Panc1 (cell line): Measurements from ENCODE around the gene METTL9. TPM values are rescaled to one million over a fixed set of nuclear protein-coding genes. Genes with fewer than 3 reads are reported as not detected.
A peak's percentile ranks its signal among the peaks of the same experiment; 100 is the strongest.

ENCODE experiments used
- ATAC-seq: fragments of 200-7000 bp; cut with Tn5 transposase; 2 replicates; pipeline ENCODE4 v1.9.1; 2020; ENCODE audit warnings: mild to moderate bottlenecking, moderate library complexity
- BruUV-seq: library from RNA; stranded (reverse); fragments of 400-500 nt; replicated peaks from 2 replicates; lab custom pipeline; 2021; lab: Mats Ljungman, UMichigan
- CTCF ChIA-PET: fragments of 300-600 bp; sonication (Branson Sonifier 250); formaldehyde crosslinking; loops from one replicate; lab custom pipeline; 2022; ENCODE audit warnings: antibody characterized with exemption; lab: Charles Lee
- POLR2A ChIA-PET: fragments of 300-600 bp; sonication (Branson Sonifier 250); formaldehyde crosslinking; loops from one replicate; lab custom pipeline; 2022; ENCODE audit warnings: antibody characterized with exemption; lab: Charles Lee
- DNase-seq: peaks from one replicate; pipeline ENCODE4 v3.0.0-alpha.2; 2010; ENCODE audit warnings: low read depth, low spot score
- H3K27ac ChIP-seq: 2 replicates; pipeline ENCODE4 v1.5.1; 2011; ENCODE audit warnings: mild to moderate bottlenecking, low read length, inconsistent platforms
- H3K27me3 ChIP-seq: fragments of 200-500 bp; sonication (Bioruptor generic); 2 replicates; pipeline ENCODE4 v1.6.0; 2014; ENCODE audit warnings: low read length, inconsistent platforms; ENCODE audit not compliant: control insufficient read depth, insufficient read depth
- H3K36me3 ChIP-seq: fragments of 200-500 bp; sonication (Bioruptor generic); 2 replicates; pipeline ENCODE4 v1.5.1; 2014; ENCODE audit warnings: inconsistent platforms, mild to moderate bottlenecking, low read length, moderate library complexity; ENCODE audit not compliant: control insufficient read depth, insufficient read depth
- H3K4me1 ChIP-seq: 2 replicates; pipeline ENCODE4 v1.5.1; 2011; ENCODE audit warnings: inconsistent platforms, mild to moderate bottlenecking, low read length, moderate library complexity; ENCODE audit not compliant: control insufficient read depth, insufficient read depth
- H3K4me3 ChIP-seq, 2 experiments: 2 replicates each; pipeline ENCODE4 v1.5.1; 2011 to 2012; ENCODE audit warnings: low read depth in 2 of 2, low read length in 2 of 2, mild to moderate bottlenecking in 2 of 2, inconsistent platforms in 1 of 2, moderate library complexity in 1 of 2
- H3K9me3 ChIP-seq: fragments of 200-500 bp; sonication (Bioruptor generic); 2 replicates; pipeline ENCODE4 v1.5.1; 2014; ENCODE audit warnings: low read depth, mild to moderate bottlenecking, inconsistent platforms, low read length, moderate library complexity; ENCODE audit not compliant: control insufficient read depth, insufficient read depth
- POLR2AphosphoS5 ChIP-seq: IDR thresholded peaks from 2 replicates; pipeline ENCODE4 v1.6.1; 2012; ENCODE audit warnings: mild to moderate bottlenecking, low read depth, low read length, moderate library complexity
- SIN3A ChIP-seq: IDR thresholded peaks from 2 replicates; pipeline ENCODE4 v1.6.1; 2012; ENCODE audit warnings: low read depth, mild to moderate bottlenecking, low read length, moderate library complexity, borderline replicate concordance; ENCODE audit not compliant: insufficient read depth
- TCF7L2 ChIP-seq: IDR thresholded peaks from 2 replicates; pipeline ENCODE4 v1.6.1; 2011; ENCODE audit warnings: mild to moderate bottlenecking, low read depth, low read length, inconsistent platforms
- in situ Hi-C: cut with HindIII; loops from 2 replicates; pipeline ENCODE4 v1.10.0; 2016; ENCODE audit warnings: low sequenced_read_pairs, low pct_unique_long_range_greater_than_20kb
- intact Hi-C: fragments of 100-400 bp; cut with micrococcal nuclease; formaldehyde crosslinking; loops from one replicate; pipeline ENCODE4 v1.10.0; 2022; ENCODE audit not compliant: unreplicated experiment
- total RNA-seq: library from RNA; stranded (reverse); gene quantifications from one replicate; pipeline ENCODE4 v1.2.1, GENCODE V29; 2021; ENCODE audit not compliant: unreplicated experiment
- TF ChIP-seq, protein P1 (sequence below): fragments of 450-650 bp; IDR thresholded peaks from 2 replicates; pipeline ENCODE4 v1.5.1; 2017; ENCODE audit warnings: mild to moderate bottlenecking
- TF ChIP-seq, protein P2 (sequence below), 2 experiments: IDR thresholded peaks; 2 replicates each; pipeline ENCODE4 v1.6.1; 2011 to 2012; ENCODE audit warnings: low read depth in 2 of 2, control low read depth in 1 of 2, low read length in 1 of 2, mild to moderate bottlenecking in 1 of 2, moderate library complexity in 1 of 2; ENCODE audit not compliant: insufficient read depth in 1 of 2

Gene METTL9
- total RNA-seq, 1 experiment from 2014 or later: 86.1 TPM

DNA sequence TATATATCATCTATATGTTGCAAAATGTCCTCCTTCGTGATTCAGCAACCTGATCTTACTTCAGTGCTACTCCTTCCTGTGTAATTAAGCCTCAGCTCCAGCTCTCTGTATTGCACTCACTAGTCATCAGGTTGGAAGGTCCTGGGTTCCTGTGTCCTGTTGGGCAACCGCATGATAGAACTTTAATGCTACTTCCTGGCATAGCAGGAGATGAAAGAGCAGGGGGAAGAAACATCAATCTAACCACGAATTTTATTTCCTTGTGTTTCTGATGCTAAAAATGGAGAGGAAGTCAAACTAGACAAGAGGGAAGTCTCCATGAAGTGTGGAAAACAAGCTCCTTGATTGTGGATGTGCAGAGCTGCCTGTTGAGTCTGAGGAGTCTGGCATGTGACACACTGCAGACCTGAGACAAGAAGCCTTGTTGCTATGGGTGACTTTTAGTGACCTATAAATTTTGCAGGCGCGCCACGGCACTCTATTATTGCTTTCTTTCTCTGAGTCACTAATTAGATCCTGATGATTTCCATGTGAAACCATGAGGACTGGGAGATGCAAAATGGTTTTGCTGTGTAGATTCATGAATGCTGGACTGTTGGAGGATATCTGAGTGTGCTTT is 27.4 kb downstream of the METTL9 start:
- Histone ChIP-seq H3K9me3 (no peaks in the 10 kb centered on the region), H3K4me1 (no peaks in the 10 kb centered on the region), H3K4me3 (no peak overlapping the region), H3K36me3 (no peaks in the 10 kb centered on the region), H3K27me3 (no peaks in the 10 kb centered on the region), H3K27ac (no peak overlapping the region)
- BruUV-seq: TSS peak; percentile 44
- ChIA-PET POLR2A (no interaction called here), CTCF (no interaction called here)
- in situ Hi-C loops: no loop called here
- ATAC-seq (no peak), DNase-seq (no peak)
- intact Hi-C loops: no loop called here
- TF ChIP-seq, protein P1, sequence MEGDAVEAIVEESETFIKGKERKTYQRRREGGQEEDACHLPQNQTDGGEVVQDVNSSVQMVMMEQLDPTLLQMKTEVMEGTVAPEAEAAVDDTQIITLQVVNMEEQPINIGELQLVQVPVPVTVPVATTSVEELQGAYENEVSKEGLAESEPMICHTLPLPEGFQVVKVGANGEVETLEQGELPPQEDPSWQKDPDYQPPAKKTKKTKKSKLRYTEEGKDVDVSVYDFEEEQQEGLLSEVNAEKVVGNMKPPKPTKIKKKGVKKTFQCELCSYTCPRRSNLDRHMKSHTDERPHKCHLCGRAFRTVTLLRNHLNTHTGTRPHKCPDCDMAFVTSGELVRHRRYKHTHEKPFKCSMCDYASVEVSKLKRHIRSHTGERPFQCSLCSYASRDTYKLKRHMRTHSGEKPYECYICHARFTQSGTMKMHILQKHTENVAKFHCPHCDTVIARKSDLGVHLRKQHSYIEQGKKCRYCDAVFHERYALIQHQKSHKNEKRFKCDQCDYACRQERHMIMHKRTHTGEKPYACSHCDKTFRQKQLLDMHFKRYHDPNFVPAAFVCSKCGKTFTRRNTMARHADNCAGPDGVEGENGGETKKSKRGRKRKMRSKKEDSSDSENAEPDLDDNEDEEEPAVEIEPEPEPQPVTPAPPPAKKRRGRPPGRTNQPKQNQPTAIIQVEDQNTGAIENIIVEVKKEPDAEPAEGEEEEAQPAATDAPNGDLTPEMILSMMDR: no peak
- TF ChIP-seq TCF7L2: no peak
- TF ChIP-seq POLR2AphosphoS5: no peak
- TF ChIP-seq SIN3A: no peak
- TF ChIP-seq, protein P2, sequence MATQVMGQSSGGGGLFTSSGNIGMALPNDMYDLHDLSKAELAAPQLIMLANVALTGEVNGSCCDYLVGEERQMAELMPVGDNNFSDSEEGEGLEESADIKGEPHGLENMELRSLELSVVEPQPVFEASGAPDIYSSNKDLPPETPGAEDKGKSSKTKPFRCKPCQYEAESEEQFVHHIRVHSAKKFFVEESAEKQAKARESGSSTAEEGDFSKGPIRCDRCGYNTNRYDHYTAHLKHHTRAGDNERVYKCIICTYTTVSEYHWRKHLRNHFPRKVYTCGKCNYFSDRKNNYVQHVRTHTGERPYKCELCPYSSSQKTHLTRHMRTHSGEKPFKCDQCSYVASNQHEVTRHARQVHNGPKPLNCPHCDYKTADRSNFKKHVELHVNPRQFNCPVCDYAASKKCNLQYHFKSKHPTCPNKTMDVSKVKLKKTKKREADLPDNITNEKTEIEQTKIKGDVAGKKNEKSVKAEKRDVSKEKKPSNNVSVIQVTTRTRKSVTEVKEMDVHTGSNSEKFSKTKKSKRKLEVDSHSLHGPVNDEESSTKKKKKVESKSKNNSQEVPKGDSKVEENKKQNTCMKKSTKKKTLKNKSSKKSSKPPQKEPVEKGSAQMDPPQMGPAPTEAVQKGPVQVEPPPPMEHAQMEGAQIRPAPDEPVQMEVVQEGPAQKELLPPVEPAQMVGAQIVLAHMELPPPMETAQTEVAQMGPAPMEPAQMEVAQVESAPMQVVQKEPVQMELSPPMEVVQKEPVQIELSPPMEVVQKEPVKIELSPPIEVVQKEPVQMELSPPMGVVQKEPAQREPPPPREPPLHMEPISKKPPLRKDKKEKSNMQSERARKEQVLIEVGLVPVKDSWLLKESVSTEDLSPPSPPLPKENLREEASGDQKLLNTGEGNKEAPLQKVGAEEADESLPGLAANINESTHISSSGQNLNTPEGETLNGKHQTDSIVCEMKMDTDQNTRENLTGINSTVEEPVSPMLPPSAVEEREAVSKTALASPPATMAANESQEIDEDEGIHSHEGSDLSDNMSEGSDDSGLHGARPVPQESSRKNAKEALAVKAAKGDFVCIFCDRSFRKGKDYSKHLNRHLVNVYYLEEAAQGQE (IDR thresholded peaks at IDR 0.05; ENCODE audit: insufficient read depth in 1 of 2, low read depth in 2 of 2, low read length in 1 of 2): no peak

DNA sequence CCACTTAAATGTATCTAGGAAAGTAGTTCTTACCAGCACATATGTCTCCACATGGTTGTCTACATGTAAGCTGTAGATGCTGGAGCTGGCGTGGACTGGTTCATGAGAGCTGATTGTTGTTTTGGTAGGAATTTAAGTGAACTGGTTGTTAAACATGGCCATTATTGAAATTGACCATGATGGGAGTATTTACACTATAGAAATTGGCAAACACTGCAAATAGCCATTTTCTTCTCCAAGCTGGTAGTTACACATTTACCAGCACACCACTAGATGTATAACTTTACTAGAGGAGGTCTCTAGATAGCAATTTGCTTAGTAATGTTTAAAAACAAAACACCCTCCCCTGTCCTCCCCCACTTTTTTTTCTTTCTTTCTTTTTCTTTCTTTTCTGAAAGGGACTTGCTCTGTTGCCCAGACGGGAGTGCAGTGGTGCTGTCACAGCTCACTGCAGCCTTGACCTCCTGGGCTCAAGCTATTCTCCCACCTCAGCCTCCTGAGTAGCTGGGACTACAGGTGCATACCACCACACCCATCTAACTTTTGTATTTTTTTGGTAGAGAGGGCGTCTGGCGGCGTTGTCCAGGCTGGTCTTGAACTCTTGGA is 28.8 kb downstream of the METTL9 start:
- no peak overlapping the region for H3K4me3 ChIP-seq
- TF ChIP-seq, protein P2 (IDR thresholded peaks at IDR 0.05; ENCODE audit: insufficient read depth in 1 of 2, low read depth in 2 of 2, low read length in 1 of 2): no peak
- TF ChIP-seq, protein P1: no peak
- TF ChIP-seq TCF7L2 (no peak), POLR2AphosphoS5 (no peak), SIN3A (no peak)
- ATAC-seq (no peak), DNase-seq (no peak)
- no peaks in the 10 kb centered on the region for H3K27me3 ChIP-seq
- intact Hi-C loops (no loop called here), in situ Hi-C loops (no loop called here)
- H3K9me3 ChIP-seq: no peaks in the 10 kb centered on the region
- POLR2A ChIA-PET: no interaction called here
- no peaks in the 10 kb centered on the region for H3K4me1 ChIP-seq
- CTCF ChIA-PET: no interaction called here
- BruUV-seq: no TSS peak
- H3K27ac ChIP-seq: no peak overlapping the region
- no peaks in the 10 kb centered on the region for H3K36me3 ChIP-seq
